ENCODE data around the gene C10orf90.

C10orf90 gene

DNA sequence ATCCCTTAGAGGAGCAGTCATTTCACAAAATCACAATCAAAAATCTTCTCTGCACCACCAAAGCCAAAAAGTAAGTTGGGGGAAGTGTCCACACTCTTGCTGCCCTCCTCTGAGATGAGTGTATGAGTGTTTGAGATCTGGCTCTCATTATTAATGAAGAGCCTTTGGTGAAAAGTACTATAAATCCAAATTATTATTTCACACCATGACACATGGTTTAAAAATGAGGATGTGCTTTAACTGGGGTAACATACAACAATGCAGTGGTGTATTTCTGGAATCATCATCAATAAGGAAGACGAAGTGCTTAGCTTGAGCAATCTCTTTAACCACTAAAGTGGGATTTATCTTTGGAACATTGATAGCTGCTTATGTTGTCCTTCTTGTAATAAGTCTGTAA lies 168.1 kb downstream of the C10orf90 start:
- H3K27ac ChIP-seq (ENCODE audit: insufficient read depth, low read length, poor library complexity, severe bottlenecking) = no peak overlapping the region
- no peaks in the 10 kb centered on the region for H3K36me3 ChIP-seq (ENCODE audit: control insufficient read depth, insufficient read depth, low read length)
- H3K4me3 ChIP-seq (ENCODE audit: insufficient read depth, low read depth, low read length, poor library complexity, severe bottlenecking) = no peak overlapping the region
- H3K4me1 ChIP-seq (ENCODE audit: control insufficient read depth, insufficient read depth, low read length, poor library complexity, severe bottlenecking) = no peaks in the 10 kb centered on the region
- no peaks in the 10 kb centered on the region for H3K9me3 ChIP-seq (ENCODE audit: control insufficient read depth, low read length)
- DNase-seq = no peak
- H3K27me3 ChIP-seq (replicated peaks; ENCODE audit: control insufficient read depth, insufficient read depth, low read length, poor library complexity, severe bottlenecking) = no peaks in the 10 kb centered on the region

GRCh38 chr10:126501828-126502227 lies 168.7 kb downstream of the C10orf90 start:
- Histone ChIP-seq H3K4me3 (ENCODE audit: insufficient read depth, low read depth, low read length, poor library complexity, severe bottlenecking) (no peak overlapping the region), H3K27me3 (replicated peaks; ENCODE audit: control insufficient read depth, insufficient read depth, low read length, poor library complexity, severe bottlenecking) (no peaks in the 10 kb centered on the region), H3K9me3 (ENCODE audit: control insufficient read depth, low read length) (no peaks in the 10 kb centered on the region), H3K4me1 (ENCODE audit: control insufficient read depth, insufficient read depth, low read length, poor library complexity, severe bottlenecking) (no peaks in the 10 kb centered on the region), H3K36me3 (ENCODE audit: control insufficient read depth, insufficient read depth, low read length) (no peaks in the 10 kb centered on the region), H3K27ac (ENCODE audit: insufficient read depth, low read length, poor library complexity, severe bottlenecking) (no peak overlapping the region)
- DNase-seq = no peak

DNA sequence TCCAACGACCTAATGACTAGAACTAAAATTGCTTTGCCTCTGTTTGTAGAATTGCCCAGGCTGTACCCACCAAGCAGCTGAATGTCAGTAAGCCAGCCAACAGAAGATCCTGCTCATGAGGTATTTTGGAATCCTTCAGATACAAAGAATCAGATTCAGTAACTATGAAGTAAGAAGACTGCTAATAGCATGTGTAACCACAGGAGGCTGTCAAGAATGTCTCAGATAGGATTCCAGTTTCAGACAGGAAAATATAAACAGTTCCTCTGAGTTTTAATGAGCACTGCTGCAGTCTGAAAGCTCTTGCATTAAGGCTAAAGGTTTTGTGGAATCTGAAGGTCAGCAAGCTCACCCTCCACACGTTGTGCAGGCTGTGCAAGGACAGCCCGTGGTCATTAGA lies 169.6 kb downstream of the C10orf90 start:
- Histone ChIP-seq H3K27me3 (replicated peaks; ENCODE audit: control insufficient read depth, insufficient read depth, low read length, poor library complexity, severe bottlenecking) (no peaks in the 10 kb centered on the region), H3K27ac (ENCODE audit: insufficient read depth, low read length, poor library complexity, severe bottlenecking) (no peak overlapping the region)
- no peak for DNase-seq

GRCh38 chr10:126500185-126500584 lies 170.3 kb downstream of the C10orf90 start:
- H3K4me3 ChIP-seq (ENCODE audit: insufficient read depth, low read depth, low read length, poor library complexity, severe bottlenecking) = no peak overlapping the region
- DNase-seq = no peak
- no peaks in the 10 kb centered on the region for H3K27me3 ChIP-seq (replicated peaks; ENCODE audit: control insufficient read depth, insufficient read depth, low read length, poor library complexity, severe bottlenecking)
- no peaks in the 10 kb centered on the region for H3K4me1 ChIP-seq (ENCODE audit: control insufficient read depth, insufficient read depth, low read length, poor library complexity, severe bottlenecking)
- H3K36me3 ChIP-seq (ENCODE audit: control insufficient read depth, insufficient read depth, low read length) = no peaks in the 10 kb centered on the region
- H3K9me3 ChIP-seq (ENCODE audit: control insufficient read depth, low read length) = no peaks in the 10 kb centered on the region
- H3K27ac ChIP-seq (ENCODE audit: insufficient read depth, low read length, poor library complexity, severe bottlenecking) = no peak overlapping the region

More for the DNA sequence above, 169.6 kb downstream of the C10orf90 start:
- no peak overlapping the region for H3K4me3 ChIP-seq (ENCODE audit: insufficient read depth, low read depth, low read length, poor library complexity, severe bottlenecking)
- H3K36me3 ChIP-seq (ENCODE audit: control insufficient read depth, insufficient read depth, low read length) = no peaks in the 10 kb centered on the region
- no peaks in the 10 kb centered on the region for H3K4me1 ChIP-seq (ENCODE audit: control insufficient read depth, insufficient read depth, low read length, poor library complexity, severe bottlenecking)
- no peaks in the 10 kb centered on the region for H3K9me3 ChIP-seq (ENCODE audit: control insufficient read depth, low read length)

DNA sequence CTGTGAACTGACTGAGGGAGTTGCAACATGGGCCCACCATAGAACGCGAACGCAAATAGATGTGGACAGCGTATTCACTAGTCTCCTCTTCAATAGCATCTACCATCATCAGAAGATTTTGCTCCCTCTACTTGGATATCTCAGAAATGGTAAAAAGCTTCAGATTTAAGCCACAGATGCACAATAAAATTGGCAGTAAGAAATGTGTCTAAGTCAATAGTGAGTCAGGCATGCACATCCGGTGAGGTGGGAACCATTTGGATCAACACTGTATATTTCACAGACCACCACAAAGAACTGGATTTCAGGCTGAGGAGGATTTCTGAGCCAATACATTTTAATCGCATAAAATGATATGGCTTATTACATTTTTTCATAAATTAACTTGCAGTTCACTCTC lies 170.7 kb downstream of the C10orf90 start:
- Histone ChIP-seq H3K36me3 (ENCODE audit: control insufficient read depth, insufficient read depth, low read length) (no peaks in the 10 kb centered on the region), H3K4me3 (ENCODE audit: insufficient read depth, low read depth, low read length, poor library complexity, severe bottlenecking) (no peak overlapping the region), H3K9me3 (ENCODE audit: control insufficient read depth, low read length) (no peaks in the 10 kb centered on the region), H3K27me3 (replicated peaks; ENCODE audit: control insufficient read depth, insufficient read depth, low read length, poor library complexity, severe bottlenecking) (no peaks in the 10 kb centered on the region), H3K27ac (ENCODE audit: insufficient read depth, low read length, poor library complexity, severe bottlenecking) (no peak overlapping the region), H3K4me1 (ENCODE audit: control insufficient read depth, insufficient read depth, low read length, poor library complexity, severe bottlenecking) (no peaks in the 10 kb centered on the region)
- no peak for DNase-seq

- Histone ChIP-seq H3K36me3 (ENCODE audit: control insufficient read depth, insufficient read depth, low read length) (no peaks in the 10 kb centered on the region), H3K4me3 (ENCODE audit: insufficient read depth, low read depth, low read length, poor library complexity, severe bottlenecking) (no peak overlapping the region), H3K9me3 (ENCODE audit: control insufficient read depth, low read length) (no peaks in the 10 kb centered on the region), H3K27ac (ENCODE audit: insufficient read depth, low read length, poor library complexity, severe bottlenecking) (no peak overlapping the region), H3K27me3 (replicated peaks; ENCODE audit: control insufficient read depth, insufficient read depth, low read length, poor library complexity, severe bottlenecking) (no peaks in the 10 kb centered on the region), H3K4me1 (ENCODE audit: control insufficient read depth, insufficient read depth, low read length, poor library complexity, severe bottlenecking) (no peaks in the 10 kb centered on the region)
- DNase-seq = no peak
These were observed 172.8 kb downstream of the C10orf90 start for GRCh38 chr10:126497672-126498071.

DNA sequence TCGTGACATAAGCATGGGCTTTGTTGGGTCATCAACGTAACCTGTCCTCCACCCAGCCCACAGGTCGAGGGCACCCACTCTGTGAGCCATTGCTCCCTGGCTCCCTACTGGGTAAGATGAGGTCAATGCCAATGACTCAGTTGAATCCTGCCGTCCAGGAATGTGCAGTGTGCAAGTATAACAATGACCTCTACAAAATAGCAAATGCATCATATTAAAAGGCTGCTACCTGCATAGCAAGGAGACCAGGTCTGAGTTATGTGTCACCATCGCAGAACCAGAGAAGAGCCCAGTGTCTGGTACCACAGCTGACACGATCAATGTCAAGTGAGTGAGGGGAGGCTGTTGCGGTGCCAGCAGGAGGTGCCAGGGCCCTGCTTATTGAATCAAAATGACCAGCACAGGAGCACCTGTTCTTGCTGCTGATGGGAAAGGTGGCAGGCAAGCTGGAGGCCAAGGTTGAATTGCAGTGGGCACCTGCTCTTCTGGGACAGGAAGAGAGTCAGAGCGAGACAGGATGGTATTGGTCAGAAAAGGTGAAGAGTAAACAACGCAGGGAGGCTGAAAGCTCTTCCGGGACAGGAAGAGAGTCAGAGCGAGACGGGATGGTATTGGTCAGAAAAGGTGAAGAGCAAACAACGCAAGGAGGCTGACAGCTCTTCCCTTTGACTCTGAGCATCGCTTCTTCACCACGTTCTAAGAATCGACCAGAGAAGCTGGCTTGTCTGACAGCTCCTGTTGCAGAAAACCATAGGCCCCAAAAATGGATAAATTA lies 173.5 kb downstream of the C10orf90 start:
- no peak for DNase-seq
- H3K27ac ChIP-seq (ENCODE audit: insufficient read depth, low read length, poor library complexity, severe bottlenecking) = no peak overlapping the region
- no peak overlapping the region for H3K4me3 ChIP-seq (ENCODE audit: insufficient read depth, low read depth, low read length, poor library complexity, severe bottlenecking)
- no peaks in the 10 kb centered on the region for H3K36me3 ChIP-seq (ENCODE audit: control insufficient read depth, insufficient read depth, low read length)
- no peaks in the 10 kb centered on the region for H3K4me1 ChIP-seq (ENCODE audit: control insufficient read depth, insufficient read depth, low read length, poor library complexity, severe bottlenecking)
- H3K9me3 ChIP-seq (ENCODE audit: control insufficient read depth, low read length) = no peaks in the 10 kb centered on the region
- H3K27me3 ChIP-seq (replicated peaks; ENCODE audit: control insufficient read depth, insufficient read depth, low read length, poor library complexity, severe bottlenecking) = no peaks in the 10 kb centered on the region

- Histone ChIP-seq H3K27ac (ENCODE audit: insufficient read depth, low read length, poor library complexity, severe bottlenecking) (no peak overlapping the region), H3K4me1 (ENCODE audit: control insufficient read depth, insufficient read depth, low read length, poor library complexity, severe bottlenecking) (no peaks in the 10 kb centered on the region), H3K9me3 (ENCODE audit: control insufficient read depth, low read length) (no peaks in the 10 kb centered on the region), H3K4me3 (ENCODE audit: insufficient read depth, low read depth, low read length, poor library complexity, severe bottlenecking) (no peak overlapping the region), H3K36me3 (ENCODE audit: control insufficient read depth, insufficient read depth, low read length) (no peaks in the 10 kb centered on the region), H3K27me3 (replicated peaks; ENCODE audit: control insufficient read depth, insufficient read depth, low read length, poor library complexity, severe bottlenecking) (no peaks in the 10 kb centered on the region)
- DNase-seq = no peak
These were observed 179.0 kb downstream of the C10orf90 start for GRCh38 chr10:126491476-126491875.

- DNase-seq = no peak
- Histone ChIP-seq H3K27me3 (replicated peaks; ENCODE audit: control insufficient read depth, insufficient read depth, low read length, poor library complexity, severe bottlenecking) (no peaks in the 10 kb centered on the region), H3K36me3 (ENCODE audit: control insufficient read depth, insufficient read depth, low read length) (no peaks in the 10 kb centered on the region), H3K9me3 (ENCODE audit: control insufficient read depth, low read length) (peaks cover 3% of the 10 kb centered on the region), H3K27ac (ENCODE audit: insufficient read depth, low read length, poor library complexity, severe bottlenecking) (no peak overlapping the region), H3K4me1 (ENCODE audit: control insufficient read depth, insufficient read depth, low read length, poor library complexity, severe bottlenecking) (no peaks in the 10 kb centered on the region), H3K4me3 (ENCODE audit: insufficient read depth, low read depth, low read length, poor library complexity, severe bottlenecking) (no peak overlapping the region)
These were observed 189.3 kb downstream of the C10orf90 start for GRCh38 chr10:126481181-126481580.

- no peaks in the 10 kb centered on the region for H3K4me1 ChIP-seq (ENCODE audit: control insufficient read depth, insufficient read depth, low read length, poor library complexity, severe bottlenecking)
- no peaks in the 10 kb centered on the region for H3K36me3 ChIP-seq (ENCODE audit: control insufficient read depth, insufficient read depth, low read length)
- no peak for DNase-seq
- H3K27ac ChIP-seq (ENCODE audit: insufficient read depth, low read length, poor library complexity, severe bottlenecking) = no peak overlapping the region
- peaks cover 3% of the 10 kb centered on the region for H3K9me3 ChIP-seq (ENCODE audit: control insufficient read depth, low read length)
- H3K4me3 ChIP-seq (ENCODE audit: insufficient read depth, low read depth, low read length, poor library complexity, severe bottlenecking) = no peak overlapping the region
- no peaks in the 10 kb centered on the region for H3K27me3 ChIP-seq (replicated peaks; ENCODE audit: control insufficient read depth, insufficient read depth, low read length, poor library complexity, severe bottlenecking)
These were observed 189.8 kb downstream of the C10orf90 start for GRCh38 chr10:126480648-126481047.

Data from effector memory CD4-positive, alpha-beta T cell (primary cell).